Hematopoietic multipotent progenitor cell treated with erythropoietin and hydrocortisone succinate and interleukin-3 and kit ligand, for 15 days (in vitro differentiated cells): ENCODE data around the gene PSAP.

Experiments
- DNase-seq: peaks from one replicate; pipeline ENCODE4 v3.0.0-alpha.2; 2015; ENCODE audit warnings: low spot score

The PSAP gene

DNA sequence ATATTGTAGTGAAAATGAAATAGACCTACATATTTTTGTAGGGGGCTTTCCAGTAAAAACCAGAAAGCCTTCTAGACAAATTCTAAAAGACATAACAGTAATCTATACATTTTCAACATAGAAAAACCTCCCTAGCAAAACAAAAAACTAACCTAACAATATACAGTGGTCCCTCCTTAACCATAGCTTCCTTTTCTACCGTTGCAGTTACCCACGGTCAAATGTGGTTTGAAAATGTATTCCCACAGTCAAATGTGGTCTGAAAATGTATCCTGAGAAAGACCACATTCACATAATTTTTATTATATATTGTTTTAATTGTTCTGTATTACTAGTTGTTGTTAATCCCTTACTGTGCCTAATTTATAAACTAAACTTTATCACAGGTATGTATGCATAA is 6.4 kb downstream of the PSAP start:
- no peak for DNase-seq

GRCh38 chr10:71844084-71844483 is 7.0 kb downstream of the PSAP start:
- DNase-seq = no peak

GRCh38 chr10:71842856-71843686 is 8.0 kb downstream of the PSAP start:
- DNase-seq = no peak

- no peak for DNase-seq
These were observed 8.6 kb downstream of the PSAP start for GRCh38 chr10:71842422-71842821.

- DNase-seq = no peak
These were observed 10.1 kb downstream of the PSAP start for GRCh38 chr10:71840958-71841335.

DNA sequence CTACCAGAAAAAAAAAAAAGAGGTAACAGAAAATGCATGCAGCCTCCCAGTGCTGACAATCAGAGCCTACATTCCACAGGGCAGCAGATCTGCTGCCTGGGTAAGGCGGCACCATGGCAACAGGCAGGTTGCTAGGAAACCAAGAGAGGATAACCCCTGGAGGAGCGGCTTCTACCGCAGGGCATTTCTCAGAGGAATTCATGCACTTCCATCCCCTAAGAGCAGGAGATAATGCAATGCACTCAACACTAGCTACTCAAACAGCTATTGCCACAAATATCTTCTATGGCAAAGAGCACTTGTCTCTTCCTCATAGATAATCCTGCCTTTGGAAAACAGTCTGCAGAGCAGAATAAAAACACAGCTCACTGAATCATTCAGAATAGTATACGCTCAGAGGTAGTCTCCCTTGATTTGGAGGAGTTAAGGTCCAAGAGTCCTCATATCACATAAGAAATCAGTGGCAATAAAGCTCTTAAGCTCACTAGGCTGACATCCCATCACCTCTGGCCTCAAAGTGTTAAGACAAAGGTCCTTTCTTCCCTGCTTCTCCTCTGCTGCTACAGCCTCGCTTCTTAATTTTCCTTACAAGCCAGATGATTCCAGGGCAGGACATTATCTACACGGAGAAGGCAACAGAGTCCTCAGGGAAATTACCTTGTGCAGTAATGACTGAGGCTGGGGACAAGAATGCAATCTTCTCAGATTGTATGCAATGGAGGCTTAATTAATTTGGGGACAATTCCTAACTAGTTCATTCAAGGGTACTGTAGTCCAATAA is 10.7 kb downstream of the PSAP start:
- DNase-seq = peak; percentile 50

DNA sequence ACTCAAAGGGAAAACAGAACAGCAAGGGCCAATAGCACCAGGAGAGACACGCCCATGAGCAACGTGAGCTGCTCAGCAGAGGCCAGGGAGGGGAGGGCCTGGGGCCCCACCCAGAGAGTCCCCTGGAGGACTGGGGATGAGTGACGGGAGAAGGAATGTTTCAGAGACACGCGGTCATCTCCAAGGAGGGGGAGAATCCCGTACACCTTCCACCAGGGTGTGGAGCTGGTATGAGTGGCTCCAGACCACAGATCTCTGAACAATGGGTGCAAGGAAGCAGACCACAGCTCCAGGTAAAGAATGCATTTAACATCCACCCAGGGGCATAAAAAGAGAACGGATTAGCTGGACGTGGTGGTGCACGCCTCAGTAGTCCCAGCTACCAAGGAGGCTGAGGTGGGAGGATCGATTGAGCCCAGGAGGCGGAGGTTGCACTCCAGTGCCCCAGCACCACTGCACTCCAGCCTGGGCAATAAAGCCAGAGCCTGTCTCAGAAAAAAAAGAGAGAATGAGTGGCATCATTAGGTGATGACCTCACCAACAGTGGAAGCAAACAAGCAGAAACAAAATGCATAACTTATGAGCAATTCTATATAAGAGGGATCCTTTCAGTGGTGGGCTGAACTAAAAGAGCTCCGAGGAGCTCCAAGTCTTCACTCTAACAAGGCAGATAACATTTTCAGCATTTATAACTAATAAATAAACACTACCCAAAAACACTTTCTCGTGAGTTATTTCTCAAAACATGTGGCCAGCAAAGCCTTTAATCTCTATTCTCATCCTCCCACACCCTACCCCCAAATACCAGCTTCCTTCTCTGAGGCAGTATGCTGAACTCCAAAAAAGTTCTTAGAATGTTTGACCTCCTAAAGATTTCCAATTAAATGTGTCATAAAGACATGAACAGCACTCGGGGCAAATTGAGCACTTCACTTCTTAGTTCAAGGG is 12.5 kb downstream of the PSAP start:
- DNase-seq = peak; percentile 29

GRCh38 chr10:71837098-71837827 is 13.8 kb downstream of the PSAP start:
- DNase-seq = no peak

- no peak for DNase-seq
These were observed 14.5 kb downstream of the PSAP start for GRCh38 chr10:71836596-71836974.

- DNase-seq = no peak
These were observed 15.1 kb downstream of the PSAP start for GRCh38 chr10:71835671-71836595.

- DNase-seq = no peak
These were observed 16.7 kb downstream of the PSAP start for GRCh38 chr10:71834343-71834674.

- no peak for DNase-seq
These were observed 17.4 kb downstream of the PSAP start for GRCh38 chr10:71833451-71834342.

DNA sequence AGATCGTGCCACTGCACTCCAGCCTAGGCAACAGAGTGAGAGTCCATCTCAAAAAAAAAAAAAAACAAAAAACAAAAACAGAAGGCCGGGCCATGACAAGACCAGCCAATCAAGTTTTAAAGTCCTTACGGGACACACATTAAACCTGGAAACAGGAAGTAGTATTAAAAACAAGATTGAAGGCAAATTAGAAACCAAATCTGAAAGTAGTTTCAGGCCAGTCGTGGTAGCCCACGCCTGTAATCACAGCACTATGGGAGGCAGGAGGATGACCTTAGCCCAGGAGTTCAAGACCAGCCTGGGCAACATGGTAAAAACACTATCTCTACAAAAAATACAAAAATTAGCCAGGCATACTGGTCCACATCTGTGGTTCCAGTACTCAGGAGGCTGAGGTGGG is 18.1 kb downstream of the PSAP start:
- no peak for DNase-seq

DNA sequence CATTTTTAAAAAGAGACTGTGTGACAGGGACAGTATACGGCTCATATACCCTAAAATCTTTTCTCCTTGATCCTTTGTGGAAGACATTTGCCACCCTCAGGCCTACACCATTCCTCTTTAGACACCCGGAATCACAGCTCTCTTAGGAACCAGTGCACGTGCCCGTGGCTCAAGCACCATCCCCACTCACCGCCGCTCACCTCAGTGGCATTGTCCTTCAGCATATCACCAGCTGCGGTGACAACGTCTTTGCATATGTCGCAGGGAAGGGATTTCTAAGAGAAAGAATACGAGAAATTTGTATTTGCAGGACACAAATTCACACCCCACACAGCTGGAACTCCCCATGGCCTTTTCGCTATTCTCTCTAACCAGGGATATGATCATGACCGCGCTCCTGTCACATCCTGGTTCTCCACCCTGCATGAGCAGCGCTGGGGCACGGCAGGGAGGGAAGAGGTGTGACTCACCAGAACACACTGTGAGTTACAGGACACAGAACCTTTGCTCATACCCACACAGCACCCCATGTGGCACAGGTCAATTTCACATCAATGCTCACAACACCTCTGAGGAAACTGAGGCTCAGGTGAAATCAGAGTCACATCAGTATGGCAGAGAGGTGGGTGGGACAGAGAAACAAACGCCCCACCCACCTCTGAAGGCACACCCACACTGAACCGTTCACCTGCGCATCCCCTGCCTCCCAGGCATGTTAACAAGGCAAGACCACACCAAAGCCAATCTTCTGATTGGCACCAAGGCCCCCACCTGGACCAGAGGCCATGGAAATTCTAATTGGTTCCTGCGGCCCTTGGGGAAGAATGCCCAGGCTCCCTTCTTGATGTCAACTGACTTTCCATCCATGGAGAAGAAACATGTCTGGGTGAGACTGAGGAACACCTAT is 19.2 kb downstream of the PSAP start:
- DNase-seq = no peak

- no peak for DNase-seq
These were observed 20.3 kb downstream of the PSAP start for GRCh38 chr10:71830726-71831125.

GRCh38 chr10:71829896-71830295 is 21.2 kb downstream of the PSAP start:
- DNase-seq = no peak

DNA sequence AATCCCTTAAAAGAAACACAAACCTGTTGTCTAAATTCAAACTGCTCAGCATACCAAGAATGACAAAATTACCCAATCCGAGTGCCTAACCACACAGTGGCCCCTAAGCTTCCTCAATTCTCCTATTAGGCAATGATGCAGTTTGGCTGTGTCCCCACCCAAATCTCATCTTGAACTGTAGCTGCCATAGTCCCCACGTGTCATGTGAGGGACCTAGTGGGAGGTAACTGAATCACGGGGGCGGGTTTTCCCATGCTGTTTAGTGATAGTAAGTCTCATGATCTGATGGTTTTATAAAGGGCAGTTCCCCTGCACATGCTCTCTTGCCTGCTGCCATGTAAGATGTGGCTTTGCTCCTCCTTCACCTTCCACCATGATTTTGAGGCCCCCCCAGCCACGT is 21.9 kb downstream of the PSAP start:
- no peak for DNase-seq

DNA sequence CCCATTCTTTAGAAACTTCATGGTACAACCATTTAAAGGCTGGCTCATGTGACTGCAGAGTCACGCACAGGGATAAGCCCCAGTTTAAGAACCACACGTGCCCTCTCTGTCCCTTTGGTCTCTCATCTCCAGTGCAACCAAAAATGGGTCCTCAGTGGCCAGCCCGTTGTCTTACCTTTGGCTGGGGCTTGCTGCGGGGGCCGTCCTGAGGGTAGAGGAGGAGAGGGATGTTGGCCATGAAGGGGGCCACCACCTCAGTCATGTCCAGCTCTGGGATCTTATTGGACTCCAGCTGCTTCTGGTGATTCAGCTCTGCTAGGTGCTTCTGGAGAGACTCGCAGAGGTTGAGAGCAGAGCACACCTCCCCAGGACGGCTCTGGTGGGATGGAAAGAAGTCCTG is 22.3 kb downstream of the PSAP start:
- DNase-seq = no peak

DNA sequence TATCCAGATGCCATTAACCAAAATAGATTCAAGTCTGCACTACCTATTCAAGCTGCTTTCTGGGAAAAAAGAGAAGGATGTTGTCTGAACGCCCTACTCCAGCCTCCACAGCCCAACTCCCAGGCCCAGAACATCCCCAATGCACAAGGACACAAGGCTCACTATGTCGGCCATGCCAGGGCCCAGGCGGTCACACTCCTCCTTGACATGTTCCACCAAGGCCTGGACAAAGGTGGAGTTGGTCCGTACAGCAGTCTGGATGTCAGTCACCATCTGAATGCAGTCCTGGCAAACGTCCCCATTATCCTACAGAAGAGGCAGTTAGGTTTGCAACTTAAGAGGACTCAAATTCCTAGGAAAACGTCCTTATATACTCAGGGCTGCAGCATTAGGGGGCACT is 23.2 kb downstream of the PSAP start:
- DNase-seq = no peak
